GM23338 (cell line): ENCODE results near the gene PHLPP2.

Source experiments
- ETS1 ChIP-seq: IDR thresholded peaks from 2 replicates; pipeline ENCODE4 v1.6.1; 2016; ENCODE audit warnings: antibody characterized with exemption
- EZH2phosphoT487 ChIP-seq: fragments of 200-600 bp; sonication (generic); IDR thresholded peaks from one replicate; pipeline ENCODE4 v1.8.1; 2018; ENCODE audit warnings: antibody characterized with exemption; ENCODE audit not compliant: unreplicated experiment
- TF ChIP-seq, protein P1 (sequence below), 2 experiments: fragments of 200-600 bp in 1 of 2; sonication (generic) in 1 of 2; conservative IDR thresholded peaks; 2 replicates each; pipeline versions ENCODE4 v1.5.1 to v1.6.1; 2016 to 2017; ENCODE audit warnings: antibody characterized with exemption in 2 of 2, low read depth in 2 of 2, mild to moderate bottlenecking in 2 of 2, moderate library complexity in 1 of 2

DNA sequence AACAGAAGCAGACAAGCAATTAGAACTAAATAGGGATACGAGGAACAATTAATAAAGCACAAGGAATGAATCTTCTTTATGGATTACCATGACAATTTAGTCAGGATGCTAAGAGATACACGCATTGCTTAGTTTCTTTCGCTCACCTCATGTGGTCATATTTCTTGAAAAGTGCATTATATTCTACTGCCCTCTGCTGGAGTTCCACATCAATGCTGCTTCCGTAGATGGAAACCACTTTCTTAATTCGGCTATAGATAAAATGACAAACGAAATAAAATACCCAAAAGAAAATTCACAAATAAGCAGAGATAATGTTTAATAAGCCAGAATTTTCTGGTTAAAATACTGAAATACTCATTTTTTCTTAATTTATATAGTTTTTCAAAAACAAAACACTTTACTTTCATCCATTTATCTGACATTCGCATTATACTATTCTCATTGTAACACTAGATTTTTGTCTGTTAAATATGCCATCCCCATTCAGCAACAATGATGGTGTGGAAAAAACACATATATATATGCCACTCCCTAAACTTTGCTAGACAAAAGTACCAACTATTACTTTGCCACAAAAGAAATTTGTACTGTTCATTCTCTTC, 22.0 kb upstream of the PHLPP2 start:
- TF ChIP-seq ETS1 = no peak
- TF ChIP-seq, protein P1, sequence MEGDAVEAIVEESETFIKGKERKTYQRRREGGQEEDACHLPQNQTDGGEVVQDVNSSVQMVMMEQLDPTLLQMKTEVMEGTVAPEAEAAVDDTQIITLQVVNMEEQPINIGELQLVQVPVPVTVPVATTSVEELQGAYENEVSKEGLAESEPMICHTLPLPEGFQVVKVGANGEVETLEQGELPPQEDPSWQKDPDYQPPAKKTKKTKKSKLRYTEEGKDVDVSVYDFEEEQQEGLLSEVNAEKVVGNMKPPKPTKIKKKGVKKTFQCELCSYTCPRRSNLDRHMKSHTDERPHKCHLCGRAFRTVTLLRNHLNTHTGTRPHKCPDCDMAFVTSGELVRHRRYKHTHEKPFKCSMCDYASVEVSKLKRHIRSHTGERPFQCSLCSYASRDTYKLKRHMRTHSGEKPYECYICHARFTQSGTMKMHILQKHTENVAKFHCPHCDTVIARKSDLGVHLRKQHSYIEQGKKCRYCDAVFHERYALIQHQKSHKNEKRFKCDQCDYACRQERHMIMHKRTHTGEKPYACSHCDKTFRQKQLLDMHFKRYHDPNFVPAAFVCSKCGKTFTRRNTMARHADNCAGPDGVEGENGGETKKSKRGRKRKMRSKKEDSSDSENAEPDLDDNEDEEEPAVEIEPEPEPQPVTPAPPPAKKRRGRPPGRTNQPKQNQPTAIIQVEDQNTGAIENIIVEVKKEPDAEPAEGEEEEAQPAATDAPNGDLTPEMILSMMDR (conservative IDR thresholded peaks at IDR 0.05; ENCODE audit: low read depth in 2 of 2) = peak; percentile 74 to 84
- TF ChIP-seq EZH2phosphoT487 = no peak
